Tibial artery (tissue), 4 donors: ENCODE measurements around the gene MSRB1.

Source experiments
- DNase-seq, 2 donors: peaks; one replicate each; pipeline ENCODE4 v3.0.0-alpha.2; 2019
- H3K27ac ChIP-seq, 2 donors: fragments of 200-600 bp; sonication (generic) in 1 of 2; 1 replicate in 1 of 2; 2 replicates in 1 of 2; pipeline ENCODE4 v1.5.1; 2018 to 2019; ENCODE audit warnings: mild to moderate bottlenecking in 1 of 2
- H3K27me3 ChIP-seq, 2 donors: fragments of 200-600 bp; sonication (generic) in 1 of 2; one replicate each; pipeline versions ENCODE4 v1.5.1 to v1.6.0; 2016 to 2019
- H3K36me3 ChIP-seq, 3 donors: fragments of 200-600 bp; sonication (generic) in 2 of 3; one replicate each; pipeline ENCODE4 v1.5.1; 2016 to 2019; ENCODE audit warnings: mild to moderate bottlenecking in 2 of 3
- H3K4me1 ChIP-seq, 4 donors: fragments of 200-600 bp; sonication (generic) in 2 of 4; 1 replicate in 3 of 4; 2 replicates in 1 of 4; pipeline ENCODE4 v1.5.1; 2016 to 2019
- H3K4me3 ChIP-seq, 2 donors: fragments of 200-600 bp; sonication (generic) in 1 of 2; 1 replicate in 1 of 2; 2 replicates in 1 of 2; pipeline ENCODE4 v1.5.1; 2018 to 2019; ENCODE audit warnings: mild to moderate bottlenecking in 2 of 2
- H3K9me3 ChIP-seq, 3 donors: fragments of 200-600 bp; sonication (generic) in 1 of 3; one replicate each; pipeline ENCODE4 v1.5.1; 2016 to 2019
- intact Hi-C: fragments of 100-400 bp; cut with DNase I; formaldehyde crosslinking; loops from one replicate; pipeline ENCODE4 v1.15.0; 2023; ENCODE audit warnings: low total_unique reads
- TF ChIP-seq, protein P1 (sequence below), 2 experiments: fragments of 200-600 bp in 1 of 2; fragments of 450-650 bp in 1 of 2; IDR thresholded peaks; one replicate each; pipeline ENCODE4 v1.5.1; 2017 to 2019; ENCODE audit warnings: antibody characterized with exemption in 2 of 2, mild to moderate bottlenecking in 1 of 2, moderate library complexity in 1 of 2

Gene MSRB1

GRCh38 chr16:1906846-1907165 lies 36.2 kb downstream of the MSRB1 start:
- no peak overlapping the region for H3K27ac ChIP-seq
- intact Hi-C loops: no loop called here
- no peaks in the 10 kb centered on the region for H3K9me3 ChIP-seq
- H3K27me3 ChIP-seq: peaks cover 0 to 75% of the 10 kb centered on the region in 2 donors
- no peak overlapping the region for H3K4me3 ChIP-seq
- H3K4me1 ChIP-seq: no peaks in the 10 kb centered on the region
- DNase-seq: no peak
- TF ChIP-seq, protein P1, sequence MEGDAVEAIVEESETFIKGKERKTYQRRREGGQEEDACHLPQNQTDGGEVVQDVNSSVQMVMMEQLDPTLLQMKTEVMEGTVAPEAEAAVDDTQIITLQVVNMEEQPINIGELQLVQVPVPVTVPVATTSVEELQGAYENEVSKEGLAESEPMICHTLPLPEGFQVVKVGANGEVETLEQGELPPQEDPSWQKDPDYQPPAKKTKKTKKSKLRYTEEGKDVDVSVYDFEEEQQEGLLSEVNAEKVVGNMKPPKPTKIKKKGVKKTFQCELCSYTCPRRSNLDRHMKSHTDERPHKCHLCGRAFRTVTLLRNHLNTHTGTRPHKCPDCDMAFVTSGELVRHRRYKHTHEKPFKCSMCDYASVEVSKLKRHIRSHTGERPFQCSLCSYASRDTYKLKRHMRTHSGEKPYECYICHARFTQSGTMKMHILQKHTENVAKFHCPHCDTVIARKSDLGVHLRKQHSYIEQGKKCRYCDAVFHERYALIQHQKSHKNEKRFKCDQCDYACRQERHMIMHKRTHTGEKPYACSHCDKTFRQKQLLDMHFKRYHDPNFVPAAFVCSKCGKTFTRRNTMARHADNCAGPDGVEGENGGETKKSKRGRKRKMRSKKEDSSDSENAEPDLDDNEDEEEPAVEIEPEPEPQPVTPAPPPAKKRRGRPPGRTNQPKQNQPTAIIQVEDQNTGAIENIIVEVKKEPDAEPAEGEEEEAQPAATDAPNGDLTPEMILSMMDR (IDR thresholded peaks at IDR 0.05): no peak
- H3K36me3 ChIP-seq: no peaks in the 10 kb centered on the region

DNA sequence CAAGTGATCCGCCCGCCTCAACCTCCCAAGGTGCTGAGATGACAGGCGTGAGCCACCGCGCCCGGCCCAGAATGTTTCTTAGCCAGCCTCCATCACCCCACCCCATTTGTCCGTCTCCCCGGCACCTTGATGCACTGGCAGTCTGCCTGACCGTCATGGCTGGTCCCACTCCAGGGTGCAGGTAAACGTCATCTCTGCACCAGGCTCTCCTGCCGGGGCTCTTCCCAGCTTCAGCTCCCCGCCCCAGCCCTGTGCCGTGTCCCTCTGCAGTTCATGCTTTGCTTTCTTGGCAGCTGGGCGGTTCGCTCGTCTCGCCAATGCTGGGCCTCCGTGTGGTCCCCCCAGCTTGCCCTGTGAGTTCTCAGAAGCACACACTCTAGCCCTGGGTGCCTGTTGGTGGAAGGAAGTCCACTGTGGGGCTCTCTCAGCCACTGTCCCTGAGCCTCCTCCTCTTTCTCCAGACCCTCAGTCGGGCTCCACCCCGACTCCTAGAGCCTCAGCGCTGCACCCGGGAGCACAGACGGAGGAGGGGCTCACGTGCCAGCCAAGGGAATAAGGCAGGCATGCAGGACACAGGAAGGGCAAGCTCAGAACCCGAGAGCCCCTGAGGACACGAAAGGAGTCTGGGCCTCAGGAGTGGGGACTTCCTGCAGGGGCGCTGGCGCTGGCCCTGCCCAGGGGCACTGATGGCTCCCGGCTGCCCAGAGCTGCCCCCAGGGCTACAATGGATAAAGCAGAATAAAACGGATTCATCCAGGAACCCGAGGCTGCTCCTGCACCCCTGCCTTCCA lies 36.7 kb downstream of the MSRB1 start:
- Histone ChIP-seq H3K27ac (no peak overlapping the region), H3K9me3 (no peaks in the 10 kb centered on the region), H3K4me3 (no peak overlapping the region), H3K27me3 (peaks cover 0 to 70% of the 10 kb centered on the region in 2 donors), H3K4me1 (no peaks in the 10 kb centered on the region), H3K36me3 (no peaks in the 10 kb centered on the region)
- TF ChIP-seq, protein P1 (IDR thresholded peaks at IDR 0.05): no peak
- no peak for DNase-seq
- intact Hi-C loops: no loop called here

DNA sequence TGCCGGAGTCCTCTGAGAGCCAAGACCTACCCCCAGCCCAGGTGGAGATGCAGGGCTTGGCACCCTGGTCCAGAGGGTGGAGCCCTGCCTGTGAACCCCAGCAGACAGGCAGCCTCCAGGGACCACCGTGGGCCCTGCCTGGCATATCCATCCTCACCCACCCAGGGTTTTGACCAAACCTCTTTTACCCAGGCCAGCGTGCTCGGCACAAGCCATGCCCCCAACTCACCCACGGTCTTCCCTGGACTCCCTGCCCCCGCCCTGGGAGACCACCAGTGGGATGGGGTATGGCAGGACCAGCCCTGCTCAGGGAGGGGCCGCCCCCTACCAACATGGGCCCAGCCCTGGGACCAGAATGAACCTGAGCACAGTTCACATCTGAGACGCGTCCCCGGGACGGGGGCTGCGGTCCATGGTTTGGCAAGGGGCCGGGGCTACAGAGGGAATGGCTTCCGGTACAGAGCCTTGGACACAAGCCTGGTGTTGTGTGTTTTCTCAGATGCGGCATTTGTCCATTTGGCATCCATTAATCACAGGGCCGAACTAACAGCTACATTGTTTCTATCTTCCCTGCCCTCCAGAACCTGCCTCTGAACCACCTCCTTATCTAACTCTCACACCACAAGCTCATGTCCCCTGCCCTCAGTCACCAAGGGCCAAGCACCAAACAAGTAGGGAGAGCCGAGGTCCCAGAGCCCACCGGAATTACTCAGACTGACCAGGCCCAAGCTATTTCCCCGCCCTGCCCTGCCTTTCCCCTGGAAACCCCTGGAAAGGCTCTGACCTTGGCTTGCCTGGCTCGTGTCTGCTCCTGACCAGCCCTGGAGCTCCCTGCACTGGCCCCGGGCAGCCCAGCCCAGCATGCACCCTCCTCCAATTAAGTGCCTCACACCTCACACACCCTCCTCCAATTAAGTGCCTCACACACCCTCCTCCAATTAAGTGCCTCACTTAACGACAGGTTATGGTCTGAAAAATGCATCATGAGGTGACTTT lies 38.9 kb downstream of the MSRB1 start:
- no peak for DNase-seq
- TF ChIP-seq, protein P1 (IDR thresholded peaks at IDR 0.05): no peak
- peaks cover 0 to 64% of the 10 kb centered on the region in 2 donors for H3K27me3 ChIP-seq

DNA sequence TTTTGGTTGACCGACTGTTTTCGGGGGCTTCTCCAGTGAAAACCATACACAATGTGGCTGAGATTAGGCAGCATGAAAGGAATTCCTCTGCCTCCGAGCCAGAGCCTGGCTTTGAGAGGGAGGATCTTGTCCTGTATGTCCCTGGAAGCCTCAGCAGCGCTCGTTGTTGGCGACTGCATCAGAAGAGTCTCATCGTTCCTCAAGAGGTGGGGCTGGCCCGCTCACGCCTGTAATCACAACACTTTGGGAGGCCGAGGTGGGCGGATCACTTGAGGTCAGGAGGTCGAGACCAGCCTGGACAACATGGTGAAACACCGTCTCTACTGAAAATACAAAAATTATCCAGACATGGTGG lies 39.8 kb downstream of the MSRB1 start:
- Histone ChIP-seq H3K4me3 (no peak overlapping the region), H3K4me1 (no peaks in the 10 kb centered on the region), H3K36me3 (no peaks in the 10 kb centered on the region), H3K27ac (no peak overlapping the region), H3K27me3 (peaks cover 0 to 64% of the 10 kb centered on the region in 2 donors), H3K9me3 (no peaks in the 10 kb centered on the region)
- TF ChIP-seq, protein P1 (IDR thresholded peaks at IDR 0.05): no peak
- DNase-seq: no peak
- intact Hi-C loops: no loop called here

More for the DNA sequence above, 38.9 kb downstream of the MSRB1 start:
- Histone ChIP-seq H3K27ac (no peak overlapping the region), H3K9me3 (no peaks in the 10 kb centered on the region), H3K4me3 (no peak overlapping the region), H3K36me3 (no peaks in the 10 kb centered on the region), H3K4me1 (no peaks in the 10 kb centered on the region)
- intact Hi-C loops: no loop called here

- Histone ChIP-seq H3K27ac (no peak overlapping the region), H3K36me3 (no peaks in the 10 kb centered on the region), H3K9me3 (no peaks in the 10 kb centered on the region), H3K4me1 (no peaks in the 10 kb centered on the region), H3K4me3 (no peak overlapping the region), H3K27me3 (peaks cover 0 to 62% of the 10 kb centered on the region in 2 donors)
- no peak for DNase-seq
- TF ChIP-seq, protein P1 (IDR thresholded peaks at IDR 0.05): no peak
- intact Hi-C loops: no loop called here
Observed at GRCh38 chr16:1902547-1903219, 40.3 kb downstream of the MSRB1 start.
